NCI-H82 (cell line): ENCODE measurements around the gene SLC22A16.
A peak's percentile ranks its signal among the peaks of the same experiment; 100 is the strongest.

Experiments
- DNase-seq: peaks from one replicate; lab custom pipeline; 2025; lab: John Stamatoyannopoulos, UW

Gene SLC22A16

GRCh38 chr6:110400208-110400607 is 76.2 kb downstream of the SLC22A16 start:
- no peak for DNase-seq

GRCh38 chr6:110399219-110400071 is 77.0 kb downstream of the SLC22A16 start:
- DNase-seq: no peak

GRCh38 chr6:110398778-110399177 is 77.6 kb downstream of the SLC22A16 start:
- DNase-seq: no peak

GRCh38 chr6:110395221-110395620 is 81.2 kb downstream of the SLC22A16 start:
- no peak for DNase-seq

- no peak for DNase-seq
These were observed 82.0 kb downstream of the SLC22A16 start for GRCh38 chr6:110394409-110394808.

- no peak for DNase-seq
These were observed 83.7 kb downstream of the SLC22A16 start for GRCh38 chr6:110392727-110393126.

- DNase-seq: no peak
These were observed 86.0 kb downstream of the SLC22A16 start for GRCh38 chr6:110390404-110390803.

GRCh38 chr6:110389689-110390382 is 86.6 kb downstream of the SLC22A16 start:
- DNase-seq: no peak

- no peak for DNase-seq
These were observed 88.4 kb downstream of the SLC22A16 start for GRCh38 chr6:110387986-110388385.

- DNase-seq: no peak
These were observed 91.0 kb downstream of the SLC22A16 start for GRCh38 chr6:110385458-110385863.

GRCh38 chr6:110378552-110378951 is 97.9 kb downstream of the SLC22A16 start:
- peak; percentile 98 for DNase-seq
